HepG2 (cell line): Measurements from ENCODE around the gene CHRNB1. TPM values are rescaled to one million over a fixed set of nuclear protein-coding genes. Genes with fewer than 3 reads are reported as not detected.

Source experiments
- DPF2 ChIP-seq: sonication (generic); formaldehyde crosslinking; IDR thresholded peaks from 2 replicates; pipeline ENCODE4 v1.4.0; 2020; ENCODE audit warnings: mild to moderate bottlenecking, low read depth, missing genetic modification reagents, borderline replicate concordance
- EED ChIP-seq: sonication (generic); formaldehyde crosslinking; IDR thresholded peaks from 2 replicates; pipeline ENCODE4 v1.5.0; 2020; ENCODE audit warnings: mild to moderate bottlenecking, missing genetic modification reagents
- FOXA3 ChIP-seq: IDR thresholded peaks from 2 replicates; pipeline ENCODE4 v1.6.1; 2016; ENCODE audit warnings: missing genetic modification reagents, missing compliant biosample characterization
- FOXP4 ChIP-seq: sonication (generic); formaldehyde crosslinking; IDR thresholded peaks from 2 replicates; pipeline ENCODE4 v1.4.0; 2020; ENCODE audit warnings: missing genetic modification reagents
- GMEB1 ChIP-seq: sonication (generic); formaldehyde crosslinking; IDR thresholded peaks from 2 replicates; pipeline ENCODE4 v1.5.1; 2020; ENCODE audit warnings: missing genetic modification reagents, mild to moderate bottlenecking, borderline replicate concordance
- HINFP ChIP-seq: sonication (generic); formaldehyde crosslinking; IDR thresholded peaks from 2 replicates; pipeline ENCODE4 v1.4.0; 2020; ENCODE audit warnings: low read depth, mild to moderate bottlenecking, missing genetic modification reagents
- KMT2A ChIP-seq: sonication (generic); formaldehyde crosslinking; IDR thresholded peaks from 2 replicates; pipeline ENCODE4 v1.4.0; 2020; ENCODE audit warnings: missing genetic modification reagents
- MATR3 ChIP-seq: sonication (generic); formaldehyde crosslinking; IDR thresholded peaks from 2 replicates; pipeline ENCODE4 v1.4.0; 2020; ENCODE audit warnings: missing genetic modification reagents
- MZF1 ChIP-seq: sonication (generic); formaldehyde crosslinking; IDR thresholded peaks from 2 replicates; pipeline ENCODE4 v1.8.1; 2023; ENCODE audit warnings: mild to moderate bottlenecking, missing genetic modification reagents, borderline replicate concordance
- NFE2L1 ChIP-seq: sonication (generic); formaldehyde crosslinking; IDR thresholded peaks from 2 replicates; pipeline ENCODE4 v1.4.0; 2020; ENCODE audit warnings: missing genetic modification reagents, mild to moderate bottlenecking, borderline replicate concordance
- NR2F6 ChIP-seq, 2 experiments: IDR thresholded peaks; 2 replicates each; pipeline ENCODE4 v1.6.1; 2016; ENCODE audit warnings: antibody characterized with exemption in 1 of 2, mild to moderate bottlenecking in 1 of 2
- RELA ChIP-seq: sonication (generic); formaldehyde crosslinking; IDR thresholded peaks from 2 replicates; pipeline ENCODE4 v1.4.0; 2020; ENCODE audit warnings: missing genetic modification reagents
- SIN3B ChIP-seq: fragments of 150-350 bp; IDR thresholded peaks from 2 replicates; pipeline ENCODE4 v1.6.1; 2014; ENCODE audit warnings: low read length
- SMARCC2 ChIP-seq: fragments of 450-650 bp; IDR thresholded peaks from 2 replicates; pipeline ENCODE4 v1.6.1; 2017; ENCODE audit warnings: antibody characterized with exemption, mild to moderate bottlenecking
- SMC3 ChIP-seq: IDR thresholded peaks from 2 replicates; pipeline ENCODE4 v1.6.1; 2011; ENCODE audit warnings: low read length, improper control_type of control experiment
- SYNCRIP ChIP-seq: fragments of 200-400 bp; formaldehyde crosslinking; IDR thresholded peaks from 2 replicates; pipeline ENCODE4 v1.6.1; 2018; ENCODE audit warnings: mild to moderate bottlenecking, low read depth, low read length; ENCODE audit not compliant: insufficient read depth
- ZFP37 ChIP-seq: sonication (generic); formaldehyde crosslinking; IDR thresholded peaks from 2 replicates; pipeline ENCODE4 v1.4.0; 2020; ENCODE audit warnings: missing genetic modification reagents, borderline replicate concordance
- ZNF143 ChIP-seq: sonication (generic); formaldehyde crosslinking; IDR thresholded peaks from 2 replicates; pipeline ENCODE4 v1.4.0; 2020; ENCODE audit warnings: missing genetic modification reagents
- ZNF326 ChIP-seq: sonication (generic); formaldehyde crosslinking; IDR thresholded peaks from 2 replicates; pipeline ENCODE4 v1.4.0; 2020; ENCODE audit warnings: missing genetic modification reagents, borderline replicate concordance
- ZNF451 ChIP-seq: sonication (generic); formaldehyde crosslinking; IDR thresholded peaks from 2 replicates; pipeline ENCODE4 v1.5.0; 2020; ENCODE audit warnings: mild to moderate bottlenecking, missing genetic modification reagents
- ZNF503 ChIP-seq: sonication (generic); formaldehyde crosslinking; IDR thresholded peaks from 2 replicates; pipeline ENCODE4 v1.4.0; 2020; ENCODE audit warnings: missing genetic modification reagents
- ZNF564 ChIP-seq: sonication (generic); formaldehyde crosslinking; IDR thresholded peaks from 2 replicates; pipeline ENCODE4 v1.8.1; 2023; ENCODE audit warnings: mild to moderate bottlenecking, missing genetic modification reagents
- ZNF781 ChIP-seq: sonication (generic); formaldehyde crosslinking; IDR thresholded peaks from 2 replicates; pipeline ENCODE4 v1.5.1; 2020; ENCODE audit warnings: borderline replicate concordance, mild to moderate bottlenecking, missing genetic modification reagents; ENCODE audit errors: not compliant biosample characterization
- polyA plus RNA-seq, 8 experiments: library from polyadenylated mRNA; depleted of rRNA in 3 of 8; stranded (reverse) in 7 of 8; unstranded in 1 of 8; fragments of >200 nt; fragmentation: Illumina TruSeq in 4 of 8; extraction: Trizol in 4 of 8; gene quantifications; 2 replicates each; pipeline versions ENCODE4 v1.2.1 to v1.2.3, GENCODE V29; 2011 to 2016; ENCODE audit warnings: low read depth in 4 of 8, missing spikeins in 1 of 8, mixed read lengths in 1 of 8; ENCODE audit not compliant: insufficient read depth in 1 of 8
- total RNA-seq, 5 experiments: library from RNA; depleted of rRNA; stranded (reverse); fragments of >200 nt; fragmentation: Illumina TruSeq; extraction: Trizol; gene quantifications; 2 replicates each; pipeline ENCODE4 v1.2.3, GENCODE V29; 2016; ENCODE audit warnings: low read depth in 1 of 5

The CHRNB1 gene
- total and polyA plus RNA-seq, 2 of the 13 experiments (the other 11 are each of a cell fraction or from before 2014, with no cell fraction given) = 5.4 to 33.7 TPM

- TF ChIP-seq SMC3 (no peak), ZNF564 (peak; percentile 37; the same call in 1 of the 2 replicates), KMT2A (CRISPR knock-in tag) (no peak), ZNF143 (CRISPR knock-in tag) (0 out of 2 replicates have a peak, but pooled peaks have one; percentile 10), EED (CRISPR knock-in tag) (no peak), ZNF326 (CRISPR knock-in tag) (no peak), DPF2 (CRISPR knock-in tag) (peak; percentile 21; the same call in 1 of the 2 replicates), SMARCC2 (no peak), ZFP37 (CRISPR knock-in tag) (no peak), RELA (no peak), FOXP4 (peak; percentile 32; the same call in 1 of the 2 replicates), ZNF451 (CRISPR knock-in tag) (0 out of 2 replicates have a peak, but pooled peaks have one; percentile 12), ZNF503 (CRISPR knock-in tag) (no peak), NR2F6 (IDR thresholded peaks at IDR 0.05) (no peak; the same call in 1 of the 2 replicates), NR2F6 (CRISPR knock-in tag; IDR thresholded peaks at IDR 0.05) (peak; percentile 42; the same call in 1 of the 2 replicates), NFE2L1 (CRISPR knock-in tag) (no peak), GMEB1 (CRISPR knock-in tag) (no peak), FOXA3 (CRISPR knock-in tag) (peak; percentile 68; the same call in 1 of the 2 replicates), ZNF781 (CRISPR knock-in tag) (no peak), SYNCRIP (no peak), HINFP (CRISPR knock-in tag) (no peak), MATR3 (CRISPR knock-in tag) (no peak), MZF1 (CRISPR knock-in tag) (no peak), SIN3B (no peak)
These were observed 41.7 kb upstream of the CHRNB1 start (continued) for GRCh38 chr17:7403043-7403726.
